ENCODE results near the gene KRT37.

KRT37 gene

GRCh38 chr17:41424111-41424635 lies at the start of gene KRT37:
TSS of gene KRT37 (minus strand) at chr17:41424585. CDS start at chr17:41424523, 62 bp downstream.
- FAIRE-seq: no peak
- DNase-seq (ENCODE audit: extremely low spot score, insufficient read length, low read depth): no peak

GRCh38 chr17:41468346-41468745 lies 44.0 kb upstream of the KRT37 start:
- FAIRE-seq (no peak), DNase-seq (ENCODE audit: extremely low spot score, insufficient read length, low read depth) (no peak)

GRCh38 chr17:41467561-41467960 lies 43.2 kb upstream of the KRT37 start:
- FAIRE-seq (no peak), DNase-seq (ENCODE audit: extremely low spot score, insufficient read length, low read depth) (no peak)

- DNase-seq (ENCODE audit: extremely low spot score, insufficient read length, low read depth): no peak
- no peak for FAIRE-seq
These were observed 42.6 kb upstream of the KRT37 start, which contains the start of gene KRT32 for GRCh38 chr17:41466988-41467387. TSS of gene KRT32 (minus strand) at chr17:41467386. CDS start at chr17:41467325, 61 bp downstream.

GRCh38 chr17:41464682-41465081 lies 40.3 kb upstream of the KRT37 start:
- FAIRE-seq (no peak), DNase-seq (ENCODE audit: extremely low spot score, insufficient read length, low read depth) (no peak)

GRCh38 chr17:41464173-41464572 lies 39.8 kb upstream of the KRT37 start:
- no peak for FAIRE-seq
- no peak for DNase-seq (ENCODE audit: extremely low spot score, insufficient read length, low read depth)

- DNase-seq (ENCODE audit: extremely low spot score, insufficient read length, low read depth): no peak
- no peak for FAIRE-seq
These were observed 39.4 kb upstream of the KRT37 start for GRCh38 chr17:41463746-41464145.

GRCh38 chr17:41462705-41463104 lies 38.3 kb upstream of the KRT37 start:
- no peak for DNase-seq (ENCODE audit: extremely low spot score, insufficient read length, low read depth)
- no peak for FAIRE-seq

- no peak for FAIRE-seq
- no peak for DNase-seq (ENCODE audit: extremely low spot score, insufficient read length, low read depth)
These were observed 33.3 kb upstream of the KRT37 start for GRCh38 chr17:41457676-41458075.

GRCh38 chr17:41456204-41456603 lies 31.8 kb upstream of the KRT37 start:
- FAIRE-seq (no peak), DNase-seq (ENCODE audit: extremely low spot score, insufficient read length, low read depth) (no peak)

- DNase-seq (ENCODE audit: extremely low spot score, insufficient read length, low read depth): no peak
- FAIRE-seq: no peak
These were observed 30.9 kb upstream of the KRT37 start for GRCh38 chr17:41455236-41455635.

GRCh38 chr17:41453066-41453465 lies 28.7 kb upstream of the KRT37 start:
- DNase-seq (ENCODE audit: extremely low spot score, insufficient read length, low read depth) (no peak), FAIRE-seq (no peak)

- FAIRE-seq (no peak), DNase-seq (ENCODE audit: extremely low spot score, insufficient read length, low read depth) (no peak)
These were observed 27.9 kb upstream of the KRT37 start for GRCh38 chr17:41452281-41452680.

- FAIRE-seq (no peak), DNase-seq (ENCODE audit: extremely low spot score, insufficient read length, low read depth) (no peak)
These were observed 26.9 kb upstream of the KRT37 start for GRCh38 chr17:41451154-41451728.

GRCh38 chr17:41449008-41449407 lies 24.6 kb upstream of the KRT37 start:
- FAIRE-seq: no peak
- DNase-seq (ENCODE audit: extremely low spot score, insufficient read length, low read depth): no peak

- FAIRE-seq: no peak
- no peak for DNase-seq (ENCODE audit: extremely low spot score, insufficient read length, low read depth)
These were observed 24.1 kb upstream of the KRT37 start for GRCh38 chr17:41448506-41448905.

GRCh38 chr17:41446806-41447205 lies 22.4 kb upstream of the KRT37 start:
- no peak for FAIRE-seq
- DNase-seq (ENCODE audit: extremely low spot score, insufficient read length, low read depth): no peak

GRCh38 chr17:41444640-41445039 lies 20.3 kb upstream of the KRT37 start:
- DNase-seq (ENCODE audit: extremely low spot score, insufficient read length, low read depth) (no peak), FAIRE-seq (no peak)

- no peak for DNase-seq (ENCODE audit: extremely low spot score, insufficient read length, low read depth)
- FAIRE-seq: no peak
These were observed 19.8 kb upstream of the KRT37 start for GRCh38 chr17:41444186-41444585.

- DNase-seq (ENCODE audit: extremely low spot score, insufficient read length, low read depth) (no peak), FAIRE-seq (no peak)
These were observed 18.4 kb upstream of the KRT37 start for GRCh38 chr17:41442739-41443138.

GRCh38 chr17:41440531-41441033 lies 16.2 kb upstream of the KRT37 start, which contains the start of gene KRT38:
TSS of gene KRT38 (minus strand) at chr17:41440983. CDS start at chr17:41440921, 62 bp downstream.
- FAIRE-seq: no peak
- DNase-seq (ENCODE audit: extremely low spot score, insufficient read length, low read depth): no peak

- no peak for DNase-seq (ENCODE audit: extremely low spot score, insufficient read length, low read depth)
- FAIRE-seq: no peak
These were observed 15.0 kb upstream of the KRT37 start for GRCh38 chr17:41439375-41439774.
